HG03175 (cell line): ENCODE results near the gene SLCO1A2.

ENCODE experiments used
- ATAC-seq: cut with Tn5 transposase; IDR thresholded peaks from one replicate; pipeline ENCODE4 v1.9.1; 2021; ENCODE audit warnings: mild to moderate bottlenecking, moderate library complexity; ENCODE audit not compliant: unreplicated experiment

SLCO1A2 gene

GRCh38 chr12:21336656-21337055, 1.9 kb upstream of the SLCO1A2 start:
- no peak for ATAC-seq

GRCh38 chr12:21330682-21331253, 3.9 kb downstream of the SLCO1A2 start:
- no peak for ATAC-seq

- no peak for ATAC-seq
Measured at GRCh38 chr12:21328578-21328977, 6.1 kb downstream of the SLCO1A2 start.

GRCh38 chr12:21324551-21324950, 10.2 kb downstream of the SLCO1A2 start:
- no peak for ATAC-seq

GRCh38 chr12:21323736-21324135, 11.0 kb downstream of the SLCO1A2 start:
- ATAC-seq = no peak

GRCh38 chr12:21308785-21309184, 25.9 kb downstream of the SLCO1A2 start:
- ATAC-seq = no peak

- no peak for ATAC-seq
Measured at GRCh38 chr12:21305661-21306060, 29.1 kb downstream of the SLCO1A2 start.

GRCh38 chr12:21300632-21301031, 34.1 kb downstream of the SLCO1A2 start:
- ATAC-seq = no peak

GRCh38 chr12:21296751-21297406, 37.8 kb downstream of the SLCO1A2 start:
- ATAC-seq = peak; percentile 65

GRCh38 chr12:21296348-21296747, 38.4 kb downstream of the SLCO1A2 start:
- no peak for ATAC-seq

- no peak for ATAC-seq
Measured at GRCh38 chr12:21294176-21294575, 40.5 kb downstream of the SLCO1A2 start.

- ATAC-seq = no peak
Measured at GRCh38 chr12:21292111-21292510, 42.6 kb downstream of the SLCO1A2 start.

- no peak for ATAC-seq
Measured at GRCh38 chr12:21289698-21290097, 45.0 kb downstream of the SLCO1A2 start.

- ATAC-seq = no peak
Measured at GRCh38 chr12:21276826-21277225, 57.9 kb downstream of the SLCO1A2 start.

GRCh38 chr12:21265932-21266331, 68.8 kb downstream of the SLCO1A2 start:
- ATAC-seq = no peak

- ATAC-seq = no peak
Measured at GRCh38 chr12:21264232-21264631, 70.5 kb downstream of the SLCO1A2 start.

- ATAC-seq = no peak
Measured at GRCh38 chr12:21257172-21257571, 77.5 kb downstream of the SLCO1A2 start.

- no peak for ATAC-seq
Measured at GRCh38 chr12:21252070-21252469, 82.6 kb downstream of the SLCO1A2 start.

GRCh38 chr12:21248679-21249078, 86.0 kb downstream of the SLCO1A2 start:
- ATAC-seq = no peak

- ATAC-seq = no peak
Measured at GRCh38 chr12:21239866-21240265, 94.9 kb downstream of the SLCO1A2 start.

- ATAC-seq = no peak
Measured at GRCh38 chr12:21234395-21234794, 100.3 kb downstream of the SLCO1A2 start.

- no peak for ATAC-seq
Measured at GRCh38 chr12:21223930-21224329, 110.8 kb downstream of the SLCO1A2 start.

- peak; percentile 51 for ATAC-seq
Measured at GRCh38 chr12:21221778-21222177, 112.9 kb downstream of the SLCO1A2 start.
